NCI-H748 (cell line): Measurements from ENCODE around the gene RBM20.
"Not testable (repeated sequence)": the region's sequence is repeated elsewhere in the genome, so short reads cannot be mapped to it uniquely, and the experiment has no call there.

ENCODE experiments used
- DNase-seq: peaks from one replicate; lab custom pipeline; 2025; ENCODE audit not compliant: unreplicated experiment; lab: John Stamatoyannopoulos, UW

RBM20 gene

DNA sequence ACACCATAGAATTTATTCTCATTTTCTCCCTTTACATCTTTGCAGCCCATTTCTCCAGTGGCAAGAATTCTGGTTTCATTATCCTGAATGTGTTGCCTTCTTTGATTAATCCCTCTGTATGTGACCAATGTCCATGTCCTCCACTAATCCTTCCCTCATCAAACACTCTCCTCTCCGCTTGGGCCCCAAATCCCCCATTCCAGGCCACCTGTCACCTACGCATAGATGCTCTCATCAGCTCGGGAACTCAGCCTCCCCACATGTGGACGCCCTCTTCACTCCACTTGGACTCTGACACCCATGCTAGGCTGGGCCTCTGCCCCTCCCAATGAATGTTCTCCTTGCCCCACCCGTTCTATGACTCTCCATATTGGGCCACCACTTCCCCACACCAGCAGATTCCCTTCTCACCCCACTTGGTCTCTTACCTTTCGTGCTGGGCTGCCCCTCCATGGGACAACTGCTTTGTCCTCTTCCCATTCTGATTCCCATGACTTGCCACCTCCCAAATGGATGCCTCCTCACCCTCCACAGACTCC, 18.7 kb upstream of the RBM20 start:
- no peak for DNase-seq

GRCh38 chr10:110625951-110626855, 17.9 kb upstream of the RBM20 start:
- DNase-seq, result no peak

- no peak for DNase-seq
These were observed 16.0 kb upstream of the RBM20 start for GRCh38 chr10:110628161-110628560.

DNA sequence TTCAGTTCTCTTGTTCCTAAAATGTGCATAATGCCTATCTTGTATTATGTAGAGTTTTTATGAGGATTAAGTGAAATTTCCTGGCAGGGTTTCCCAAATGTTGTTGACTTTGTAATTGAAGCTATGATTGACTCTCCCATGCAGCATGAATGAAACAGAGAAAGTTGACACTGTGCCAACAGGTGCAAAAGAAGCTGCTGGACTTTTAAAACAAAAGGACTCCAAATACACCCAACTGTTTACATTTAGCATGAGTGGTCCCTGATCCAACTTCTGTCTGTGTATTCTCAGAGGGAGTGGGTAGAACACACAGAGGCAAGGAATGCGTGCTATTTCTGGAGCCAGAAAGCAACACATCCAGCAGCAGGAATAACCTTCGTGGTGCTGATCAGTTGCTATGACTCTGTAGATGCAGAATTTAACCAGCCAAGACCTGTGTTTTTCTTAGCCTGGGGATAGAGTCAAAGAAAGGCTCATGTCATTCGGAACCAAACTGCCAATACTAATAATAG, 14.4 kb upstream of the RBM20 start:
- DNase-seq, result peak; percentile 95

GRCh38 chr10:110631934-110632333, 12.2 kb upstream of the RBM20 start:
- no peak for DNase-seq

GRCh38 chr10:110632591-110633215, 11.4 kb upstream of the RBM20 start:
- no peak for DNase-seq

DNA sequence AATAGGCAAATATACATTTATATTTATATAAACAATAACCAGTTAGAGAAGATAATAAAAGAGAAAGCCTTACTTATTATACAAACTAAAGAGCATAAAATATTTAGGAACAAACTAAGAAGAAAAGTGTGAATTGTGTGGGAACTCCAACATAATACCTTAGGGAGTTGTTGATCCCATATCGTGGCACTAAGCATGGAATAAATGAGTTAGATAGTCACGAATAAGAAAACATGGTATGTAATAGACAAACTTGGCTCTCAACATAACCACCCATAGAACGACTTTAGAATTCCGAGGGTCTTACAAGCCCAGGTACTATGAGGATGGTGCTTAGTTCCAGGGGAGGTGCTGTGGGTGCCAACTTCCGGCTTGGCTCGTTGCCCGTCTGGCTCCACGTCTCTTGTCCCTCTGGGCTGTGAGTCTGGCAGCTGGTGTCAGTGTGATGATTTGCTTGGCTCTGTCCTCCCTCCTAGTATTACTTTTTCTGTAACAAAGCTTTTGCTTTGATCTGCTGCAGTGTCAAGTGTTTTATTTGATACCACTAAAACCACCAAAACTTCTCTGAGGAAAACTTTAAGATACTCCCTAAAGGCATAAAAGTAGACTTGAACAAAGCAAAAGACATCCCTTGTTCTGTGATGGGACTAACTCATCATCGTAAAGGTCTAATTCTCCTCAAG, 9.5 kb upstream of the RBM20 start:
- DNase-seq, result peak; percentile 63

DNA sequence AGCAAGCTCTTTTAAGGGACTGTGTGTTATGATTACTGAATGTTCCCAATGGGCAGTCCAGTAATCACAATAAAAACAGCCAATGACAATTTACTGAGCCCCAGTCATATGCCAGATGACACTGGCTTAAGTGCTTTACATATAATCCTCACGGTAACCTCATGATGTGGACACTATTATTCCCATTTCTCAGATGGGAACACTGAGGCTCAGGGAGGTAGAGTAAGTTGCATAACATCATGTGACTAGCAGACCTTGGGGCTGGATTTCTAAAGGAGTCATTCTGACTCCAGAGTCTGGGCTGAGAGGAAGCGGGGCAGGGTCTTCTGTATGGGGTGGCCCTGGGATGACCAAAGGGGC, 7.6 kb upstream of the RBM20 start:
- no peak for DNase-seq

- no peak for DNase-seq
These were observed 7.1 kb upstream of the RBM20 start for GRCh38 chr10:110636932-110637557.

GRCh38 chr10:110637558-110638053, 6.5 kb upstream of the RBM20 start:
- DNase-seq, result no peak

DNA sequence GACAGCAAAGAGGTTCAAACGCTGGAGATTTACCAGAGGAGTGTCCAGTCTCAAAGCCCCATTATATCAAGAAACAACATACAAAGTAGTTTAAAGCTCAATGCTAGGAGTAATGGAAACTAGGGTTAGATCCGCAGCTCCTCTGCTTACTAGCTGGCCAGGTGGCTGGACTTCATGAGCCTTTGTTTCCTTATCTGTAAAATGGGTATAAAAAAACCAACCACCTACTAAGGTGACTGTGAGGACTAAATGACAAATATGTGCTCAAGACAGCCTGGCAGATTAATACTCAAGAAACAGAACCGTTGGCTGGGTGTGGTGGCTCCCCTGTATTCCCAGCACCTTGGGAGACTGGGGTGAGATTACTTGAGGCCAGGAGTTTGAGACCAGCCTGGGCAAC, 5.8 kb upstream of the RBM20 start:
- DNase-seq, result no peak

DNA sequence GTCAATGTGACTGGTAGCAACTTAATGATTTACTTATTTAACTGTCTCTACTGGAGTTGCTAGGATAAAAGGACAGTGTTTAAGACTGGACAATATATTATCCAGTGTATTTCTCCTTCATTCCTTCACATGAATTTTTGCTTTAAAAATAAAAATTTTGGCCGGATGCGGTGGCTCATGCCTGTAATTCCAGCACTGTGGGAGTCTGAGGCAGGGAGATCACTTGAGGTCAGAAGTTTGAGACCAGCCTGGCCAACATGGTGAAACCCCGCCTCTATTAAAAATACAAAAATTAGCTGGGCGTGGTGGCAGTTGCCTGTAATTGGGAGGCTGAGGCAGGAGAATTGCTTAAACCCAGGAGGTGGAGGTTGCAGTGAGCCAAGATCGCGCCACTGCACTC, 5.1 kb upstream of the RBM20 start:
- not testable (repeated sequence) for DNase-seq

GRCh38 chr10:110639858-110640257, 4.3 kb upstream of the RBM20 start:
- not testable (repeated sequence) for DNase-seq

- DNase-seq, result peak; percentile 69
These were observed 2.9 kb upstream of the RBM20 start for GRCh38 chr10:110641256-110641655.

DNA sequence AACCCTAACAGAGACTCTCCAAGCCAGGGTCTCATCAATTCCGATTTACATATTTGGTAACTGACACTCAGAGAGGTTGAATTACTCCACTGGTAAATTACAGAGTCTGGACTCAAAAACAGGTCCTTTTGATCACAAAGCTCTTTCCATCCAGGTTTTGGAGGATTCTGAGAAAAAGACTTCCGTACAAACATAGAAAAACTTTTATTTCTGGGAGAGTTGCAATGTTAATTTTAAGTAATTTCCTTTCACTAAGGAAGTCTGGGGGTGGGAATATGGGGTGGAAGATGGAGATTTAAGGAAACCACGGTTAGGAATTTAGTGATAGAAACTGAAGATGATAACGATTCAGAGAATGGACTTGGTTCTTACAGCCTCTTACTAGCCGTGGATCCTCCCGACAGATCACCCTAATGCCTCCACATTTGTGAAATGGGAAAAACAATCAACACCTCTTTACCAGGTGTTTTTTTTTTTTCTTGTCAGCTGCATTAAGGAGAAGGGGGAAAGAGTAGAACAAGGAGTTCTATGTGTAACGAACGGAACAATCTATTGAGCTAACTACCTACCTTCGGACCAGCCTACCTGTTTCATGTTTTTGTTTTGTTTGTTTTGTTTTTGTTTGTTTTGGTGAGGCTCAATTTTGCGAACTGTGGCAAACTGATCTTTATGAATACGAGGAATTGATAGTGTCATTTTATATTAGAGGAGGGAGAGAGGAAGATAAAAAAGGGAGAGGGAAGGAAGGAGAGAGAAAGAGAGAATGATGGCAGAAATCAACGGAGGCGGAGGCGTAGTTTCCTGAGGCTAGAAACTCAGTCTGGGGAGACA, 1.7 kb upstream of the RBM20 start:
- no peak for DNase-seq

DNA sequence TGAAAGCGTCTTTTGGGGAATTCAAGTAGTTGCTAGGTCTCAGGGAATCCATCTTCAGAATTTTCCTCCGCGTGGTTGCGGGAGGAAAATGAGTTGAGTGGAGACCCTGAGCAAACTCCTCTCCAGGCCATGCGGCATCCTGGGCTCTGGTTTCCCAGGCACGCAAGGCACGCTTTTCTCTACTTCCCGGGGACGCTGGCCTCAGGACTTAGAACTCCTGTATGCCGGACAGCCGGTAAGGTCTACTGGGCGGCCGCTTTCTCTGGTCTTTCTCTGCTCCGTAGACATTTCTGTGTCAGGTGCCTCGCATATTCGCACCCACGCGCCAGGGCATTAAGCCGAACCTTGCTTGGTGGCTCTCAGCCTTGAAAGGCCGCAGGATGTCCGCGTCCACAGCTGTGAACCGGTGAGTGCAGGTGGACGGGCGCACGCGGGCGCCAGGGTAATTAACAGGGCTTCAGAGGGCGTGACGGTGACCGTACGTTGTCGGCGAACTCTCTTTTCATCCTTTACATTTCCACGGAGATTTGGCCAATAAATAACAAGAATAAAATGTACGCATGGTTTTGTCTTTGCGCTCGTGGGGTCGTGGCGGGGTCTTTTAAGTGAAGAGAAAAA, 992 bp upstream of the RBM20 start:
- DNase-seq, result peak; percentile 42

- DNase-seq, result no peak
These were observed 694 bp downstream of the RBM20 start for GRCh38 chr10:110644598-110645462.

DNA sequence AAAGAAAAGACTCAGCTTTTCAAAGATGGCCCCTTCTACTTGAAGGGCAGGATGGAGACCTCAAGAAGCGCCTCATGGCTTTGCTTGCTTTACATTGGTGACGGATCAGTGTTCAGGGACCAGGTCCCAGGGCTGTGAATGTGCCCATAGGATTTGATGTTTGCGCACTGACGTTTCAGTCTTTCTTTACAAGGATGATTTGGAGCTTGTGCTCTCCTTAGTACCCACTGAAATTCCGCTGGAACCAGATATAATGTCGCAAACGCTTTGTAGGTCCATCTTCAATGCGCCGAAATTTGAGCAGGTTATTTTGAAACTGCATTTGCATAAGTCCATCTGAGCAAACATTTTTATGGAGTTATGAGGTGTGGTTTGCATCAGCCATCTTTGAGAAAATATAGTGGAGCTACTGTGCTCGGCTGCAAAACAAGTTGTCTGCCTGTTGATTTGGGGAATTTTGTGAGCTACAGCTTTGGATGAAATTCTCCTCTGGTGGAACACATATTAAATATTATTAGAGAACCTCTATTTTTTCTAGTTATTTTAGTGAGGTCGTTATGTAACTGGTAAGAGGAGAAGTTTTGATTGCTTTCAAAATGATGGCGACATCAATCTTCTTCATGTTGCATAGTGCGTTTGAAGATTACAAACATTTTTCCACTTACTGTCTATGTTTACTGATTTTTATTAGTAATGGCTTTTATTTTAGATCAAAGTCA, 2.4 kb downstream of the RBM20 start:
- peak; percentile 30 for DNase-seq
